Right lobe of liver (tissue), 4 donors: Measurements from ENCODE around the gene E2F6.

Source experiments
- POLR2A ChIP-seq: fragments of 450-650 bp; IDR thresholded peaks from one replicate; pipeline ENCODE4 v1.6.1; 2017; ENCODE audit warnings: antibody characterized with exemption, mild to moderate bottlenecking
- TF ChIP-seq, protein P1 (sequence below), 4 donors: fragments of 200-600 bp in 3 of 4; fragments of 450-650 bp in 1 of 4; IDR thresholded peaks; one replicate each; pipeline versions ENCODE4 v1.5.1 to v1.8.0; 2016 to 2022; ENCODE audit warnings: antibody characterized with exemption in 4 of 4, mild to moderate bottlenecking in 2 of 4
- donor health status: DM: no; HTN: no; CAD: no.
- donor health status: DM: no; HTN: no; CAD: no.
- donor health status: DM: no; HTN: yes; CAD: no.

DNA sequence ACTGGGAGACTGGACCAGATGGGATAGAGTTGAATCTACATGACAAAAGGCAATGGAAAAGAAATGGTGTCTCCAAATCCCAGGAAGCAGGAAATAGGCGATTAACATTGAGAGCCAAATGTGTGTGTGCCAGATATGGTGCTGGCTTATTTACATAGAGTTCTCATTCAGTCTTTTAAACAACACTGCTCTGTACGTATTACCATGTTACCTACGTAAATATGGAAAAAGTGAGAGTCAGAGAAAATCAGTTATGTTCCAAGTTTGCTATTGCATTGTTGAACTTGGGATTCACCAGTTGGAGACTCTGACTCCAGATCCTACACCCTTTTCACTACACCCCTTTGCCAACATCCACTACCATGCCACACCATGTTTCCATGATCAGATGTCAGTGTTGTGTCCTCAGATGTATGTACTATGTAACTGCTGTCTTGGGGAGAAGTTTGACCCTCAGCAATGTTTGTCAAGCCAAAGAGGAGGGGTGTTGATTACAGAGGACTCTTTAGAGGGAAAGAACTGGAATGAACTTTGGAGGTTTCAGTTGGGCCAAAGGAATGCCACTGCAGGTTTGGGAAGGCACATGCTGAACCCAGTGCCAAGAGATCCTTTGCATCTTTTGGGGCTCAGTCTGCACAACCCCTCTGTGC, 48.2 kb upstream of the E2F6 start:
- TF ChIP-seq, protein P1, sequence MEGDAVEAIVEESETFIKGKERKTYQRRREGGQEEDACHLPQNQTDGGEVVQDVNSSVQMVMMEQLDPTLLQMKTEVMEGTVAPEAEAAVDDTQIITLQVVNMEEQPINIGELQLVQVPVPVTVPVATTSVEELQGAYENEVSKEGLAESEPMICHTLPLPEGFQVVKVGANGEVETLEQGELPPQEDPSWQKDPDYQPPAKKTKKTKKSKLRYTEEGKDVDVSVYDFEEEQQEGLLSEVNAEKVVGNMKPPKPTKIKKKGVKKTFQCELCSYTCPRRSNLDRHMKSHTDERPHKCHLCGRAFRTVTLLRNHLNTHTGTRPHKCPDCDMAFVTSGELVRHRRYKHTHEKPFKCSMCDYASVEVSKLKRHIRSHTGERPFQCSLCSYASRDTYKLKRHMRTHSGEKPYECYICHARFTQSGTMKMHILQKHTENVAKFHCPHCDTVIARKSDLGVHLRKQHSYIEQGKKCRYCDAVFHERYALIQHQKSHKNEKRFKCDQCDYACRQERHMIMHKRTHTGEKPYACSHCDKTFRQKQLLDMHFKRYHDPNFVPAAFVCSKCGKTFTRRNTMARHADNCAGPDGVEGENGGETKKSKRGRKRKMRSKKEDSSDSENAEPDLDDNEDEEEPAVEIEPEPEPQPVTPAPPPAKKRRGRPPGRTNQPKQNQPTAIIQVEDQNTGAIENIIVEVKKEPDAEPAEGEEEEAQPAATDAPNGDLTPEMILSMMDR (IDR thresholded peaks at IDR 0.05) = no peak
- TF ChIP-seq POLR2A = no peak
